ENCODE measurements around the gene PITX1. TPM values are rescaled to one million over a fixed set of nuclear protein-coding genes. Genes with fewer than 3 reads are reported as not detected.

PITX1 gene
- total and polyA plus RNA-seq, 2 of the 13 experiments (the other 11 are each of a cell fraction or from before 2014, with no cell fraction given), result 11.7 to 20.2 TPM

GRCh38 chr5:135012033-135012588, 21.9 kb downstream of the PITX1 start (continued):
- TF ChIP-seq ZBTB26 (CRISPR knock-in tag; IDR thresholded peaks at IDR 0.05; ENCODE audit: borderline replicate concordance) (no peak), GTF2F1 (IDR thresholded peaks at IDR 0.05; ENCODE audit: low read length) (no peak), POGK (CRISPR knock-in tag; conservative IDR thresholded peaks at IDR 0.05) (no peak)

GRCh38 chr5:135011355-135012032, 22.5 kb downstream of the PITX1 start:
- DNase-seq (ENCODE audit: low spot score), result no peak
- ChIA-PET CTCF (ENCODE audit: low intra/inter-chr PET ratio, low total read pairs) (interaction anchor here (1.2 to 3.7 kb wide), 3 partner anchors 151 to 192 kb away, joined by 4 to 18 read pairs (median 8); no protein-coding TSS in a partner anchor), POLR2A (no interaction called here)
- WGBS (ENCODE audit: low lambda C conversion rate), result 60% methylated on average over 3 of the region's 4 CpGs
- no peaks in the 10 kb centered on the region for H3K79me2 ChIP-seq (ENCODE audit: insufficient read depth, low read length)
- no peak overlapping the region for H3K9ac ChIP-seq (ENCODE audit: insufficient read depth, low read depth, low read length)
- no peak for ATAC-seq
- H3K4me2 ChIP-seq (ENCODE audit: low read depth, low read length), result no peak overlapping the region
- no peak for FAIRE-seq
- in situ Hi-C loops (cut with HindIII; ENCODE audit: extremely low pct_ligation_motif_present, low pct_unique_long_range_greater_than_20kb) (no loop called here), intact Hi-C loops (cut with micrococcal nuclease; ENCODE audit: unreplicated experiment) (loop anchor here (5.0 kb wide), 1 partner anchor 181 kb away; no protein-coding TSS in a partner anchor)
- no peaks in the 10 kb centered on the region for H4K20me1 ChIP-seq (ENCODE audit: insufficient read depth, low read length)
- no peaks in the 10 kb centered on the region for H3K36me3 ChIP-seq (replicated peaks in 1 of 2; ENCODE audit: control insufficient read depth in 1 of 2, insufficient read depth in 2 of 2, low read length in 2 of 2)
- no TSS peak for BruUV-seq (replicated peaks)
- no peak overlapping the region for H3K27ac ChIP-seq (ENCODE audit: extremely low read length, insufficient read depth, low read length)
- no peak overlapping the region for H3K4me3 ChIP-seq (replicated peaks in 1 of 3; ENCODE audit: insufficient read depth in 1 of 3, low read depth in 2 of 3, low read length in 3 of 3)
- H2AFZ ChIP-seq (ENCODE audit: low read length), result no peak overlapping the region
- peaks cover 14% of the 10 kb centered on the region for H3K4me1 ChIP-seq (ENCODE audit: insufficient read depth, low read length)
- no peaks in the 10 kb centered on the region for H3K27me3 ChIP-seq (ENCODE audit: control insufficient read depth in 1 of 2, insufficient read depth in 2 of 2, low read length in 2 of 2)
- H3K9me3 ChIP-seq (ENCODE audit: low read length), result no peaks in the 10 kb centered on the region
- TF ChIP-seq ZFYVE20 (CRISPR knock-in tag; IDR thresholded peaks at IDR 0.05; ENCODE audit: borderline replicate concordance, low read depth) (no peak), STAT6 (CRISPR knock-in tag; IDR thresholded peaks at IDR 0.05; ENCODE audit: borderline replicate concordance) (no peak), NAIF1 (CRISPR knock-in tag; IDR thresholded peaks at IDR 0.05; ENCODE audit: borderline replicate concordance) (no peak), ZNF691 (CRISPR knock-in tag; IDR thresholded peaks at IDR 0.05; ENCODE audit: borderline replicate concordance, low read depth) (no peak), ZNF224 (CRISPR knock-in tag; IDR thresholded peaks at IDR 0.05) (no peak)
